ENCODE results near the gene LIPN.
A peak's percentile ranks its signal among the peaks of the same experiment; 100 is the strongest.

LIPN gene

GRCh38 chr10:88810196-88810961 lies 50.6 kb downstream of the LIPN start:
- in situ Hi-C loops (cut with HindIII; ENCODE audit: low pct_ligation_motif_present, low pct_unique_long_range_greater_than_20kb, low sequenced_read_pairs): no loop called here
- DNase-seq: peak; percentile 68

- in situ Hi-C loops (cut with HindIII; ENCODE audit: low pct_ligation_motif_present, low pct_unique_long_range_greater_than_20kb, low sequenced_read_pairs): no loop called here
- DNase-seq: no peak
These were observed 53.4 kb downstream of the LIPN start for GRCh38 chr10:88813200-88813599.

GRCh38 chr10:88819290-88819689 lies 59.5 kb downstream of the LIPN start:
- in situ Hi-C loops (cut with HindIII; ENCODE audit: low pct_ligation_motif_present, low pct_unique_long_range_greater_than_20kb, low sequenced_read_pairs): no loop called here
- DNase-seq: no peak

GRCh38 chr10:88820748-88821401 lies 61.1 kb downstream of the LIPN start:
- in situ Hi-C loops (cut with HindIII; ENCODE audit: low pct_ligation_motif_present, low pct_unique_long_range_greater_than_20kb, low sequenced_read_pairs): no loop called here
- no peak for DNase-seq

GRCh38 chr10:88826388-88826787 lies 66.6 kb downstream of the LIPN start:
- no peak for DNase-seq
- in situ Hi-C loops (cut with HindIII; ENCODE audit: low pct_ligation_motif_present, low pct_unique_long_range_greater_than_20kb, low sequenced_read_pairs): no loop called here

GRCh38 chr10:88827671-88828070 lies 67.9 kb downstream of the LIPN start:
- DNase-seq: no peak
- in situ Hi-C loops (cut with HindIII; ENCODE audit: low pct_ligation_motif_present, low pct_unique_long_range_greater_than_20kb, low sequenced_read_pairs): no loop called here

GRCh38 chr10:88828310-88828709 lies 68.5 kb downstream of the LIPN start:
- DNase-seq: no peak
- in situ Hi-C loops (cut with HindIII; ENCODE audit: low pct_ligation_motif_present, low pct_unique_long_range_greater_than_20kb, low sequenced_read_pairs): no loop called here
